Smooth muscle cell (in vitro differentiated cells): Measurements from ENCODE around the gene HIVEP3. TPM values are rescaled to one million over a fixed set of nuclear protein-coding genes. Genes with fewer than 3 reads are reported as not detected.

Experiments used
- DNase-seq: peaks from one replicate; lab custom pipeline; 2025; ENCODE audit not compliant: unreplicated experiment; lab: John Stamatoyannopoulos, UW
- H2AFZ ChIP-seq: fragments of 200-600 bp; sonication (generic); 2 replicates; pipeline ENCODE4 v1.6.0; 2016; ENCODE audit warnings: antibody characterized with exemption, low read depth, mild to moderate bottlenecking
- H3F3A ChIP-seq: fragments of 200-600 bp; sonication (generic); 2 replicates; pipeline ENCODE4 v1.6.0; 2017; ENCODE audit warnings: antibody characterized with exemption, low read depth
- H3K27ac ChIP-seq: fragments of 200-600 bp; sonication (generic); 2 replicates; pipeline ENCODE4 v1.5.1; 2016; ENCODE audit warnings: low read depth, mild to moderate bottlenecking
- H3K27me3 ChIP-seq: fragments of 200-600 bp; sonication (generic); 2 replicates; pipeline ENCODE4 v1.6.1; 2016; ENCODE audit warnings: low read depth, mild to moderate bottlenecking
- H3K36me3 ChIP-seq: fragments of 200-600 bp; sonication (generic); 2 replicates; pipeline ENCODE4 v1.5.1; 2016; ENCODE audit warnings: low read depth
- H3K4me1 ChIP-seq: fragments of 200-600 bp; sonication (generic); 2 replicates; pipeline ENCODE4 v1.5.1; 2016; ENCODE audit warnings: low read depth
- H3K4me2 ChIP-seq: fragments of 200-600 bp; sonication (generic); 2 replicates; pipeline ENCODE4 v1.6.0; 2016; ENCODE audit warnings: mild to moderate bottlenecking
- H3K4me3 ChIP-seq: fragments of 200-600 bp; sonication (generic); 2 replicates; pipeline ENCODE4 v1.5.1; 2016; ENCODE audit warnings: mild to moderate bottlenecking
- H3K79me2 ChIP-seq: fragments of 200-600 bp; sonication (generic); 2 replicates; pipeline ENCODE4 v1.6.0; 2016; ENCODE audit warnings: low read depth, mild to moderate bottlenecking
- H3K9ac ChIP-seq: fragments of 200-600 bp; sonication (generic); 2 replicates; pipeline ENCODE4 v1.6.0; 2016; ENCODE audit warnings: low read depth
- H3K9me3 ChIP-seq: fragments of 200-600 bp; sonication (generic); replicated peaks from 2 replicates; pipeline ENCODE4 v1.5.1; 2016; ENCODE audit warnings: low read depth
- H4K20me1 ChIP-seq: fragments of 200-600 bp; sonication (generic); 2 replicates; pipeline ENCODE4 v1.6.0; 2016; ENCODE audit warnings: low read depth
- WGBS: methylation state at CpG from one replicate; pipeline ENCODE4 v1.1.7; 2016; ENCODE audit warnings: low lambda C conversion rate; 5-methylcytosine and 5-hydroxymethylcytosine counted together
- polyA plus RNA-seq: library from polyadenylated mRNA; unstranded; fragments of >200 nt; fragmentation: Nextera tagmentation; extraction: Ambion mirVana; gene quantifications from 2 replicates; pipeline ENCODE4 v1.2.1, GENCODE V29; 2016
- total RNA-seq: library from RNA; depleted of rRNA; stranded (reverse); fragments of >200 nt; gene quantifications from 2 replicates; pipeline ENCODE4 v1.2.3, GENCODE V29; 2014
- TF ChIP-seq, protein P1 (sequence below): fragments of 200-600 bp; sonication (generic); IDR thresholded peaks from 2 replicates; pipeline ENCODE4 v1.5.1; 2017; ENCODE audit warnings: borderline replicate concordance, mild to moderate bottlenecking, antibody characterized with exemption; ENCODE audit not compliant: insufficient read depth, poor library complexity, severe bottlenecking

Gene HIVEP3
- total and polyA plus RNA-seq, 2 experiments from 2014 or later: 2.1 to 6.4 TPM

- WGBS: 10% methylated on average over 11 of the region's 11 CpGs
Observed at GRCh38 chr1:41783189-41783639, 135.5 kb downstream of the HIVEP3 start.

GRCh38 chr1:41780916-41781315 lies 137.8 kb downstream of the HIVEP3 start:
- Histone ChIP-seq H2AFZ (no peak overlapping the region), H3K9me3 (no peaks in the 10 kb centered on the region), H3K27ac (no peak overlapping the region), H3K36me3 (no peaks in the 10 kb centered on the region), H3K4me1 (peaks cover 7% of the 10 kb centered on the region), H3F3A (no peaks in the 10 kb centered on the region), H3K27me3 (no peaks in the 10 kb centered on the region), H3K79me2 (no peaks in the 10 kb centered on the region), H3K4me3 (no peak overlapping the region), H4K20me1 (no peaks in the 10 kb centered on the region), H3K9ac (no peak overlapping the region), H3K4me2 (no peak overlapping the region)
- 92% methylated on average over 3 of the region's 3 CpGs for WGBS
- DNase-seq: no peak
- TF ChIP-seq, protein P1, sequence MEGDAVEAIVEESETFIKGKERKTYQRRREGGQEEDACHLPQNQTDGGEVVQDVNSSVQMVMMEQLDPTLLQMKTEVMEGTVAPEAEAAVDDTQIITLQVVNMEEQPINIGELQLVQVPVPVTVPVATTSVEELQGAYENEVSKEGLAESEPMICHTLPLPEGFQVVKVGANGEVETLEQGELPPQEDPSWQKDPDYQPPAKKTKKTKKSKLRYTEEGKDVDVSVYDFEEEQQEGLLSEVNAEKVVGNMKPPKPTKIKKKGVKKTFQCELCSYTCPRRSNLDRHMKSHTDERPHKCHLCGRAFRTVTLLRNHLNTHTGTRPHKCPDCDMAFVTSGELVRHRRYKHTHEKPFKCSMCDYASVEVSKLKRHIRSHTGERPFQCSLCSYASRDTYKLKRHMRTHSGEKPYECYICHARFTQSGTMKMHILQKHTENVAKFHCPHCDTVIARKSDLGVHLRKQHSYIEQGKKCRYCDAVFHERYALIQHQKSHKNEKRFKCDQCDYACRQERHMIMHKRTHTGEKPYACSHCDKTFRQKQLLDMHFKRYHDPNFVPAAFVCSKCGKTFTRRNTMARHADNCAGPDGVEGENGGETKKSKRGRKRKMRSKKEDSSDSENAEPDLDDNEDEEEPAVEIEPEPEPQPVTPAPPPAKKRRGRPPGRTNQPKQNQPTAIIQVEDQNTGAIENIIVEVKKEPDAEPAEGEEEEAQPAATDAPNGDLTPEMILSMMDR: no peak

More at GRCh38 chr1:41783189-41783639, 135.5 kb downstream of the HIVEP3 start:
- no peak for DNase-seq
- Histone ChIP-seq H3K4me2 (peak overlapping the region; percentile 78), H3K4me3 (no peak overlapping the region), H3F3A (no peaks in the 10 kb centered on the region), H3K9ac (peak overlapping the region; percentile 34), H4K20me1 (no peaks in the 10 kb centered on the region), H3K9me3 (no peaks in the 10 kb centered on the region), H3K4me1 (peaks cover 7% of the 10 kb centered on the region), H3K79me2 (no peaks in the 10 kb centered on the region), H3K36me3 (no peaks in the 10 kb centered on the region), H2AFZ (peak overlapping the region; percentile 44), H3K27ac (peak overlapping the region; percentile 79), H3K27me3 (no peaks in the 10 kb centered on the region)
- TF ChIP-seq, protein P1: no peak

DNA sequence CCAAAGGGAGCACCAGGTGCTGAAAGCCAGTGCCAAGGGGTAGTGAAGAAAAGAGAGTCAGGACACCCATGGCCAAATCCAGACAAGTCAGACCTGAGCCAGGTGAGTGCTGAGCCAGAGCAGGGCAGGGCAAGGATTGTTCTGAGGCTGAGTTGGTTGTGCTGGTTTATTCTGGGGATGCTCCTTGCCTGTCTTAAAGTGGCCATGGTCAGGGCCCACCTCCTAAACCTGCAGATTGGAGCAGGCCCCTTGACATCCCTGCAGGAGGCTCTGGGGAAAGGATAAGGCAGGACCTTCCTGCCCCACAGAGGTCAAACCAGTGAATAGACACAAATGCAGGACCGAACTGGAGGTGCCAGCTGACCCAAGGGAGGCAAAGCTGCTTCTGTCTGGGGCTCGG lies 138.4 kb downstream of the HIVEP3 start:
- H2AFZ ChIP-seq: no peak overlapping the region
- no peak for DNase-seq
- H3K4me2 ChIP-seq: no peak overlapping the region
- no peaks in the 10 kb centered on the region for H3K9me3 ChIP-seq
- H3K79me2 ChIP-seq: no peaks in the 10 kb centered on the region
- no peak overlapping the region for H3K9ac ChIP-seq
- H3K27me3 ChIP-seq: no peaks in the 10 kb centered on the region
- no peaks in the 10 kb centered on the region for H3F3A ChIP-seq
- H3K36me3 ChIP-seq: no peaks in the 10 kb centered on the region
- H3K4me3 ChIP-seq: no peak overlapping the region
- WGBS: 93% methylated on average over 2 of the region's 2 CpGs
- TF ChIP-seq, protein P1: no peak
- no peaks in the 10 kb centered on the region for H4K20me1 ChIP-seq
- H3K27ac ChIP-seq: no peak overlapping the region
- peaks cover 7% of the 10 kb centered on the region for H3K4me1 ChIP-seq

DNA sequence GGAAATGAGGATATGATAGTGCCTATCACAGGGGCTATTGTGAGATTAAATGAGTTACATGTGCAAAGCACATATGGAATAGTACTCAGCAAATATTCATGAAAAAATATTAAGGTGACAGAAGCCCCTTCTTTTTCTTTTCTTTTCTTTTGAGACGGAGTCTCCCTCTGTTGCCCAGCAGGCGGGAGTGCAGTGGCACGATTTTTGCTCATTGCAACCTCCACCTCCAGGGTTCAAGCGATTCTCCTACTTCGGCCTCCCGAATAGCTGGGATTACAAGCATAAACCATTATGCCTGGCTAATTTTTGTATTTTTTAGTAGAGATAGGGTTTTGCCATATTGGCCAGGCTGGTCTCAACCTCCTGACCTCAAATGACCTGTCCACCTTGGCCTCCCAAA lies 139.4 kb downstream of the HIVEP3 start:
- no peak for DNase-seq
- no peak overlapping the region for H2AFZ ChIP-seq
- peaks cover 7% of the 10 kb centered on the region for H3K4me1 ChIP-seq
- H3F3A ChIP-seq: no peaks in the 10 kb centered on the region
- no peak overlapping the region for H3K4me3 ChIP-seq
- TF ChIP-seq, protein P1: peak; percentile 14
- no peaks in the 10 kb centered on the region for H3K79me2 ChIP-seq
- WGBS: 95% methylated on average over 6 of the region's 6 CpGs
- H4K20me1 ChIP-seq: no peaks in the 10 kb centered on the region
- no peak overlapping the region for H3K4me2 ChIP-seq
- H3K9me3 ChIP-seq: no peaks in the 10 kb centered on the region
- no peaks in the 10 kb centered on the region for H3K27me3 ChIP-seq
- H3K9ac ChIP-seq: no peak overlapping the region
- H3K27ac ChIP-seq: no peak overlapping the region
- no peaks in the 10 kb centered on the region for H3K36me3 ChIP-seq
